ENCODE results near the gene RASA3. TPM values are rescaled to one million over a fixed set of nuclear protein-coding genes. Genes with fewer than 3 reads are reported as not detected.

RASA3 gene
- total RNA-seq, 4 donors from 2014 or later = 28.1 to 73.4 (median 56.8) TPM

DNA sequence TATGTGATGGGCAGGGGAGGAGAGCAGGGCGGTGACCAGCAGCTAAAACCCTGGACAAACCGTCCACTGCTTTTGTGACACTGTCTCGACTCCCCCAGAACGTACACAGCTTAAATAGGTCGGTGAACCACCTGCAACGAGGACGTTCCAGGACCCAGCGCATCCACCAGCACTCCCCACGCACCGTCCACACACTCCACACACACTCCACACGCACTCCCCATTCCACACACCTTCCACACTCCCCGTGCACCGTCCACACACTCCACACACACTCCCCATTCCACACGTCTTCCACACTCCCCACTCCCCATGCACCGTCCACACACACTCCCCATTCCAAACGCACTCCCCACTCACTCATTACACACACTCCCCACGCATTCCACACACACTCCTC is 120.3 kb downstream of the RASA3 start:
- no peak for TF ChIP-seq CTCF (IDR thresholded peaks at IDR 0.05)
- DNase-seq (ENCODE audit: low spot score) (no peak), ATAC-seq (ENCODE audit: low FRiP score) (no peak)

DNA sequence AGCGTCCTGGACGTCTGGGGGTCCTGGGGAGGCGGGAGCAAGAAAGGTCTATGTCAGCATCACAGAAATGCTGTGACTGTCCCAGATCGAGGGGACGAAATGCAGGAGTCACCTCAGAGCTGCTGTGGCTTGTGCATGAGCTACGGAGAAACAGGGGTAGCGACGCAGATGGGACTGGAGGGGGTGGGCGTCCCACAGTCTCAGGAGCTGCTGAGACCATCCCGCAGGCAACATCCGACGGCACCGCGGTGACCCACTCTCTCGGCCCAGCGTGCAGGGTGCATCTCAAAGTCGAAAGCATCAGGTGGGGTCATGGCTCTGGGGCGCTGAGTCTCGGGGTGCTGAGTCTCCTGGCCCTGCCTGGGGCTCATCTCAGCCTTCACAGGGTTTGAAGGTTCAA is 121.2 kb downstream of the RASA3 start:
- no peak for TF ChIP-seq CTCF (IDR thresholded peaks at IDR 0.05)
- ATAC-seq (ENCODE audit: low FRiP score) (no peak), DNase-seq (ENCODE audit: low spot score) (no peak)

DNA sequence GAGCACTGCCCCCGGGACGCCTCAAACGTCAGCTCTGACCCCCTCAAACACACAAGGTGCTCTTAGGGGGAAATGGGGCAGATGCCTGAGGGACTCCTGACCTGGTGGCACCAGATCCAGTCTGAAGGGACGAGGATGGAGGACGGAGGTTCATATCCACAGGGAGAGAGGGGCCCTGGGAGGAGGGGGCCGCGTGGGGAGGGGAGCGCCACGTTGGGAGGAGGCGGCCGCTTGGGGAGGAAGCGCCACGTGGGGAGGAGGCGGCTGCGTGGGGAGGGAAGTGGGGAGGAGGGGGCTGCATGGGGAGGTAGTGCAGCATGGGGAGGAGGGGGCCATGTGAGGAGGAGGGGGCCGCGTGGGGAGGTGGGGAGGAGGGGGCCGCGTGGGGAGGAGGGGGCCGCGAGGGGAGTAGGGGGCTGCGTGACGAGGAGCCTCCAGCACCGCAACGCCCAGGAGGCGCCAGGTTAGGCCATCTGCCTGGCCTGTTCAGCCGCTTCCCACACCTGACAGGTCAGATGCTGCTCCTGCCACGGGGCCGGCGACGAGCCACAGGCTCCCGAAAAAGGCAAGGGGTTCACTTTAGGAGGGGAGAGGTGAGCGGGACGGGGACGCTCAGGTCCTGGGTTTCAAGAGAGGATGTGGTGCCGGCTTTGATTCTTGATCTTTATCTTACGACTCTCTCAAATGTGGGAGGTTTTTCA is 121.9 kb downstream of the RASA3 start:
- DNase-seq (ENCODE audit: low spot score) (no peak), ATAC-seq (ENCODE audit: low FRiP score) (no peak)
- TF ChIP-seq CTCF (IDR thresholded peaks at IDR 0.05) = no peak

DNA sequence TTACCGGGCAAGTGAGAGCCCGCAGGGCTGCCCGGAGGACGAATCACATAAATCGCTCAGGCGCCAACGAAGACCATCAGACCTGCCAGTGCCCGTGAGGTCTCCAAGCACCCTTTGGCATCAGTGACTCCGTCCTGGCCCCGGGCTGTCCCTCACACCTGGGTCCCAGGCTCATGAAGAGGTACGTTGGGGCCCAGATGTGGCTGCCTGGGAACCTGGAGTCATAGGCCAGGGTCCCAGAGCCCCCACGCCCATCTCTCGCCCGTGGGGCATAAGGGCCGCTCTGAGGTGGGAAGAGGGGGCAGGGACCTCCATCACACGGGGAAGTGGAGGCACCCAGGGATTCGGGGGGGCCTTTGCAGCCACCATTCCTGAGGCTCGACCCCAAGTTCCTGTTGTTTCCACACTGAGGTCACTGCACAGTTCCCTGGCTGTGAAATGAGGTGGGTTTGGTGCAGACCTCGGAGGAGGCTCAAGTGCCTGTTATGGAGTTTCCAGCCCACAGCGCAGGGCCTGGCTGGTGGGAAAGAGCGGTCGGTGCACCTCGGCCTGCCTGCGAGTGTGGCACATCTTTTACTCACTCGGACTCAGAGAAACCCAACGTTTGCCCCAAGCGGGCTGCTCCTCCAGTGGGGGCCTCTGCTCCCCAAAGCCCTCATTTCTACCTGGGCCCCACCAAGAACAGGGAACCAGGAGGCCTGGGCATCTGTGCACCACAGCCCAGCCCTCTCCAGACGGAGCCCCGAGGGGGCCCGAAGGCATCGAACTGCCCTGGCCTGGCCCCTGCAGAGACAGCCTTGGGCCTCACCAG is 122.6 kb downstream of the RASA3 start:
- no peak for TF ChIP-seq CTCF (IDR thresholded peaks at IDR 0.05)
- DNase-seq (ENCODE audit: low spot score) (no peak), ATAC-seq (ENCODE audit: low FRiP score) (no peak)

DNA sequence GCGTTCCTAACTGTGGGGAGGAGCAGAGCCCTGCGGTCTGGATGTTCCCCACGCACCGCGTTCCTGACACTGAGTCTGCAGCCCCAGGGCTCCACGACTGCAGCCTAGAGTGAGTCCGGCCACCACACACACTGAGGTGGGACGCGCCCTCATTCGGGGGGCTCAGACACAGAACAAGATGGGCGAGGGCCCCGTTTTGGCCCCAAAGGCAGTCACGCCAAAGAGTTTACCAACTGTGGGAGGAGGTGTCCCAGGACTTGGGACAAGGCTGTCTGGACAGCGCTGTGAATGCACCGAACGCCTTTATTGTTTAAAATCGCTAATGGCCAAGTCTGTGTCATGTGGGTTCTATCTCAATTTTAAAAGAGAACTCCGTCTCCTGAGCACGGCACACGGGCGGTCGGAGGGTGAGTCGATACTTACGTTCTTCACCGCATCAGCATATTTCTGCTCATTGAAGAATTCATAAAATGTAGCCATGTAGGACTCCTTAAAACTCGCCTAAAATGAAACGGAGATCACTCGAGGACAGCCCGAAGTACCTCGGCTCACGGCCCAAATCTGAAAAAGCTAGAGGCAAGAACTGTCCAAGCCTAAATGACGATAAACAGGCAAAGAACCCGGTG is 123.3 kb downstream of the RASA3 start:
- DNase-seq (ENCODE audit: low spot score) = no peak
- no peak for TF ChIP-seq CTCF (IDR thresholded peaks at IDR 0.05)
- ATAC-seq (ENCODE audit: low FRiP score) = no peak

- no peak for DNase-seq (ENCODE audit: low spot score)
- no peak for ATAC-seq (ENCODE audit: low FRiP score)
- TF ChIP-seq CTCF (IDR thresholded peaks at IDR 0.05) = no peak
These were observed 124.9 kb downstream of the RASA3 start for GRCh38 chr13:114007566-114007965.
